ENCODE measurements around the gene CEP170. TPM values are rescaled to one million over a fixed set of nuclear protein-coding genes. Genes with fewer than 3 reads are reported as not detected.

Gene CEP170
- total and polyA plus RNA-seq, 2 experiments from 2014 or later: 93.1 to 104 TPM

DNA sequence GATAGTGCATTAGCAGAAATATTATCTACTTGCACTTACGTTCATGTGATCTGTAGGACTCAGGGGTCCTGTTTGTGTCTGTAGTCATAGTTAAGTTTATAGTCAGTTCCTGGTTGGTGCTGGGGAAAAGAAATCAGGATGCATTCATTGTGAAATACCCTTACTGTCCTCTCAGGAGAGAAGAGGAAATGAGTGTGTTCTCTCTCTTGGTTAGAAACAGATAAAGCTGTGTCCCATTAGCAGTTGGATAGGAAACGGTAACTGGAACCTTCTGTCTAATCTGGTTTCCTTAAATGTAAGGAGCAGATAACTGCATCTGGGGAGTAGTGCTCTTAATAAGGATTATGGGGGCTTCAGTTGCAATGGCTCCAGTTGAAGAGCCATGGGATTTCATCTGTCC, 9.6 kb upstream of the CEP170 start:
- H3K4me3 ChIP-seq: no peak overlapping the region
- H3K4me2 ChIP-seq: no peak overlapping the region
- H3K9me2 ChIP-seq (ENCODE audit: insufficient read depth): no peaks in the 10 kb centered on the region
- H3K36me3 Mint-ChIP-seq (ENCODE audit: low read depth): no peaks in the 10 kb centered on the region; the same call in 2 of the 3 replicates
- DNase-seq (ENCODE audit: low spot score) (no peak), ATAC-seq (no peak)
- no peak overlapping the region for H3K27ac Mint-ChIP-seq
- H3K4me3 Mint-ChIP-seq: no peak overlapping the region
- H4K20me1 ChIP-seq (replicated peaks; ENCODE audit: insufficient read depth): no peaks in the 10 kb centered on the region
- no peaks in the 10 kb centered on the region; the same call in 2 of the 3 replicates for H3K9me3 Mint-ChIP-seq
- no peaks in the 10 kb centered on the region for H3K27me3 ChIP-seq (ENCODE audit: insufficient read depth)
- H3F3A ChIP-seq (replicated peaks; ENCODE audit: low read depth): no peaks in the 10 kb centered on the region; the same call in 1 of the 2 replicates
- peaks cover 11% of the 10 kb centered on the region for H3K4me1 Mint-ChIP-seq
- H3K27ac ChIP-seq (ENCODE audit: low read depth): no peak overlapping the region
- peaks cover 8% of the 10 kb centered on the region; the same call in 1 of the 2 replicates for H3K4me1 ChIP-seq (ENCODE audit: insufficient read depth)
- no peaks in the 10 kb centered on the region for H3K79me2 ChIP-seq (replicated peaks; ENCODE audit: insufficient read depth)
- no peaks in the 10 kb centered on the region for H3K36me3 ChIP-seq (ENCODE audit: insufficient read depth)
- TF ChIP-seq EZH2phosphoT487 (IDR thresholded peaks at IDR 0.05; ENCODE audit: unreplicated experiment) (no peak), EZH2 (IDR thresholded peaks at IDR 0.05; ENCODE audit: low read depth, unreplicated experiment) (no peak), POLR2AphosphoS5 (IDR thresholded peaks at IDR 0.05; ENCODE audit: low read depth) (no peak), ETS1 (IDR thresholded peaks at IDR 0.05) (no peak), STAT1 (IDR thresholded peaks at IDR 0.05; ENCODE audit: unreplicated experiment) (no peak), CTCF (conservative IDR thresholded peaks at IDR 0.05; ENCODE audit: low read depth in 2 of 2) (no peak), NANOG (IDR thresholded peaks at IDR 0.05; ENCODE audit: borderline replicate concordance) (no peak), JUNB (IDR thresholded peaks at IDR 0.05; ENCODE audit: unreplicated experiment) (no peak), ZNF331 (CRISPR knock-in tag; IDR thresholded peaks at IDR 0.05; ENCODE audit: low read depth) (no peak), CREB1 (CRISPR knock-in tag; IDR thresholded peaks at IDR 0.05; ENCODE audit: low read depth) (no peak), ZNF114 (CRISPR knock-in tag; IDR thresholded peaks at IDR 0.05) (no peak)
- TF ChIP-seq, protein P1, sequence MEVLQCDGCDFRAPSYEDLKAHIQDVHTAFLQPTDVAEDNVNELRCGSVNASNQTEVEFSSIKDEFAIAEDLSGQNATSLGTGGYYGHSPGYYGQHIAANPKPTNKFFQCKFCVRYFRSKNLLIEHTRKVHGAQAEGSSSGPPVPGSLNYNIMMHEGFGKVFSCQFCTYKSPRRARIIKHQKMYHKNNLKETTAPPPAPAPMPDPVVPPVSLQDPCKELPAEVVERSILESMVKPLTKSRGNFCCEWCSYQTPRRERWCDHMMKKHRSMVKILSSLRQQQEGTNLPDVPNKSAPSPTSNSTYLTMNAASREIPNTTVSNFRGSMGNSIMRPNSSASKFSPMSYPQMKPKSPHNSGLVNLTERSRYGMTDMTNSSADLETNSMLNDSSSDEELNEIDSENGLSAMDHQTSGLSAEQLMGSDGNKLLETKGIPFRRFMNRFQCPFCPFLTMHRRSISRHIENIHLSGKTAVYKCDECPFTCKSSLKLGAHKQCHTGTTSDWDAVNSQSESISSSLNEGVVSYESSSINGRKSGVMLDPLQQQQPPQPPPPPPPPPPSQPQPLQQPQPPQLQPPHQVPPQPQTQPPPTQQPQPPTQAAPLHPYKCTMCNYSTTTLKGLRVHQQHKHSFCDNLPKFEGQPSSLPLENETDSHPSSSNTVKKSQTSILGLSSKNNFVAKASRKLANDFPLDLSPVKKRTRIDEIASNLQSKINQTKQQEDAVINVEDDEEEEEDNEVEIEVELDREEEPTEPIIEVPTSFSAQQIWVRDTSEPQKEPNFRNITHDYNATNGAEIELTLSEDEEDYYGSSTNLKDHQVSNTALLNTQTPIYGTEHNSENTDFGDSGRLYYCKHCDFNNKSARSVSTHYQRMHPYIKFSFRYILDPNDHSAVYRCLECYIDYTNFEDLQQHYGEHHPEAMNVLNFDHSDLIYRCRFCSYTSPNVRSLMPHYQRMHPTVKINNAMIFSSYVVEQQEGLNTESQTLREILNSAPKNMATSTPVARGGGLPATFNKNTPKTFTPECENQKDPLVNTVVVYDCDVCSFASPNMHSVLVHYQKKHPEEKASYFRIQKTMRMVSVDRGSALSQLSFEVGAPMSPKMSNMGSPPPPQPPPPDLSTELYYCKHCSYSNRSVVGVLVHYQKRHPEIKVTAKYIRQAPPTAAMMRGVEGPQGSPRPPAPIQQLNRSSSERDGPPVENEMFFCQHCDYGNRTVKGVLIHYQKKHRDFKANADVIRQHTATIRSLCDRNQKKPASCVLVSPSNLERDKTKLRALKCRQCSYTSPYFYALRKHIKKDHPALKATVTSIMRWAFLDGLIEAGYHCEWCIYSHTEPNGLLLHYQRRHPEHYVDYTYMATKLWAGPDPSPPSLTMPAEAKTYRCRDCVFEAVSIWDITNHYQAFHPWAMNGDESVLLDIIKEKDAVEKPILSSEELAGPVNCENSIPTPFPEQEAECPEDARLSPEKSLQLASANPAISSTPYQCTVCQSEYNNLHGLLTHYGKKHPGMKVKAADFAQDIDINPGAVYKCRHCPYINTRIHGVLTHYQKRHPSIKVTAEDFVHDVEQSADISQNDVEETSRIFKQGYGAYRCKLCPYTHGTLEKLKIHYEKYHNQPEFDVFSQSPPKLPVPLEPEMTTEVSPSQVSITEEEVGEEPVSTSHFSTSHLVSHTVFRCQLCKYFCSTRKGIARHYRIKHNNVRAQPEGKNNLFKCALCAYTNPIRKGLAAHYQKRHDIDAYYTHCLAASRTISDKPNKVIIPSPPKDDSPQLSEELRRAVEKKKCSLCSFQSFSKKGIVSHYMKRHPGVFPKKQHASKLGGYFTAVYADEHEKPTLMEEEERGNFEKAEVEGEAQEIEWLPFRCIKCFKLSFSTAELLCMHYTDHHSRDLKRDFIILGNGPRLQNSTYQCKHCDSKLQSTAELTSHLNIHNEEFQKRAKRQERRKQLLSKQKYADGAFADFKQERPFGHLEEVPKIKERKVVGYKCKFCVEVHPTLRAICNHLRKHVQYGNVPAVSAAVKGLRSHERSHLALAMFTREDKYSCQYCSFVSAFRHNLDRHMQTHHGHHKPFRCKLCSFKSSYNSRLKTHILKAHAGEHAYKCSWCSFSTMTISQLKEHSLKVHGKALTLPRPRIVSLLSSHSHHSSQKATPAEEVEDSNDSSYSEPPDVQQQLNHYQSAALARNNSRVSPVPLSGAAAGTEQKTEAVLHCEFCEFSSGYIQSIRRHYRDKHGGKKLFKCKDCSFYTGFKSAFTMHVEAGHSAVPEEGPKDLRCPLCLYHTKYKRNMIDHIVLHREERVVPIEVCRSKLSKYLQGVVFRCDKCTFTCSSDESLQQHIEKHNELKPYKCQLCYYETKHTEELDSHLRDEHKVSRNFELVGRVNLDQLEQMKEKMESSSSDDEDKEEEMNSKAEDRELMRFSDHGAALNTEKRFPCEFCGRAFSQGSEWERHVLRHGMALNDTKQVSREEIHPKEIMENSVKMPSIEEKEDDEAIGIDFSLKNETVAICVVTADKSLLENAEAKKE (CRISPR knock-in tag; IDR thresholded peaks at IDR 0.05): no peak
- H3K27me3 Mint-ChIP-seq (ENCODE audit: insufficient read depth, low read depth, poor library complexity): no peaks in the 10 kb centered on the region
- H2AFZ ChIP-seq: no peak overlapping the region

All from GM23338 (cell line).